Astrocyte of the cerebellum (primary cell): ENCODE data around the gene IQCK.

Experiments
- DNase-seq: peaks from one replicate; pipeline ENCODE4 v3.0.0-alpha.2; 2011; ENCODE audit warnings: low read depth
- H3K4me3 ChIP-seq: 2 replicates; pipeline ENCODE4 v1.5.1; 2011; ENCODE audit warnings: mild to moderate bottlenecking, low read depth, low read length, moderate library complexity
- CTCF ChIP-seq: IDR thresholded peaks from 2 replicates; pipeline ENCODE4 v1.5.1; 2012; ENCODE audit warnings: low read length, low read depth, moderate library complexity, mild to moderate bottlenecking; ENCODE audit errors: missing control alignments
- in situ Hi-C: cut with HindIII; loops from 2 replicates; pipeline ENCODE4 v1.10.0; 2017; ENCODE audit warnings: low sequenced_read_pairs

IQCK gene

GRCh38 chr16:19823322-19823721, 105.3 kb downstream of the IQCK start:
- DNase-seq, result no peak
- in situ Hi-C loops, result no loop called here
- TF ChIP-seq CTCF, result no peak
- H3K4me3 ChIP-seq, result no peak overlapping the region

DNA sequence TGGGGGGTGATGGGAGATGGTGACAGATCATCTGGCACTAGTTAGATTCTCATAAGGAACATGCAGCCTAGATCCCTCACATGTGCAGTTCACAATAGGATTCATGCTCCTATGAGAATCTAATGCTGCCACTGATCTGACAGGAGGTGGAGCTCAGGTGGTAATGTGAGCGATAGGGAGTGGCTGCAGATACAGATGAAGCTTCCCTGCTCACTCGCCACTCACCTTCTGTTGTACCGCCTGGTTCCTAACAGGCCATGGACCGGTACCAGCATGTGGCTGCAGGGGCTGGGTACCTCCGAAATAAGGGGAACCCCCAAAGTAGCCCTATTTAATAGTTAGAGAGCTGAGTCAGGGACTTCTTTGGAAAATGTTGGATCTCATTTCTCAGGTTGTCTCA, 106.1 kb downstream of the IQCK start:
- TF ChIP-seq CTCF, result no peak
- DNase-seq, result no peak
- in situ Hi-C loops, result no loop called here
- H3K4me3 ChIP-seq, result no peak overlapping the region

DNA sequence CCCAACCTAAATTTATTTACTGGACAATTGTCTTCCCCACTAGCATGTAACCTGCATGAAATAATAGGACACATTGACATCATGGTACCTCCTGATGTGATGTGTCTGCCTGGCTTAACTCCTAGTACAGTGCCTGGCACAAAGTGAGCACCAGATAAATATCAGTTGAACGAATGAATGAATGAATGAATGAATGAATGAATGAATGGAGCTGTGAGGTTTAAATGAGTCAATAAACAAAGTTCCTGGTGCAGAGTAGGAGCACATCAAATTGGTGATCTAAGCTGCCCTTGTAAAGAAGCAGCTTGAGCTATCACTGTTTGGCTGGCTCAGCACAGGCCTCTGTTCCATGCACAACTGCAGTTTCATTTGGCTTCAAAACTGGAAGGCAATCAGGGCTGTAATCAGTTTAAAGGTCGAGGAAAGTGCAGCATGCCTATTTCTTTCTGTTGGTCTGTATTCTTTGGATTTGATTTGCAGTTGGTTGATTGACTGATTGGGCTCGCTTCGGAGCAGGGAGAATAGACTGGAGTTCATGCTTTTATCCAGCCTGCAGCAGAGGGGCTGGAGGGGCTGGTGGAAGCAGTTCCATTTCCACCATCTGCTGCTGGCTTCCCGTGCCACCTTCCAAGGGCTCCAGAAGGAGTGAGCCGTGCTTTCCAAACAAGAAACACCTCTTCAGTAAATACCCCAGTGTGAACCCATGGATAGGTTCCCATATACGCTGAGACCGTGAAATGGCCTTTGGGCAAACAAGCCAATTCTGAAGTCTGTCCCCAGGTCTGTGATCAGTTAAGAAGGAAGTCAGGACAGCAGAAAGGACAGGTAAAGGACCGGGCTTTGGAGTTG, 112.0 kb downstream of the IQCK start:
- no peak for DNase-seq
- in situ Hi-C loops, result loop anchor here (5.0 kb wide), 1 partner anchor 88 kb away; no protein-coding TSS in a partner anchor
- H3K4me3 ChIP-seq, result no peak overlapping the region
- no peak for TF ChIP-seq CTCF

DNA sequence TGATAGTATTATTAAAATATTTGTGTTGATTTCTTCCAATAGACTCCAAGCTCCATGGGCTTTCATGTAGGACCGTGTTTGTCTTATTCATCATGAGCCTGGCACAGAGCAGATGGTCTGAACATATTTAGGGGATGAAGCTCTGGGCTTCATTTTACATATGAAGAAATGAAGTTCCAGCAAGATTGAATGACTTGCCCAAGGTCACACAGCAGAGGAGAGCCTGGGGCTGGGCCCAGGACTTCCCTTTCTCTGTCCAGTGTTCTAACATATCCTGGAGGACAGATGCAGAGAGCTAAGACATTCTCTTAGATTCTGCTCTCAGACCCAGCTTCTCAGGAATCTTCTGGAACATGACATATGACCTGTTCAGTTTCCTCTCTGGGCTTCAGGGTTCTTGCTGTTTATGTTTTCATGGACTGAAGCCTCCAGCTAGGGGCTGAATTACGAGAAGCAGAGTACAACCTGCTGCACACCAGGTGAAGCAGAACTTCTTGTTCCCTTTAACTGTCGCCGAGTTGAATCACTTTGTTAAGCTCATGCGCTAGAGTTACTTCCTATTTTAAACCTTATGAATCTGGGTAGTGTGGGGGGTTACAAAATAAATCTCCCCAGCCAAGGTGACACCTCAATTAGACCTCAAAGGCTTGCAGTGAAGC, 113.0 kb downstream of the IQCK start:
- in situ Hi-C loops, result loop anchor here (5.0 kb wide), 1 partner anchor 89 kb away; no protein-coding TSS in a partner anchor
- no peak for DNase-seq
- no peak for TF ChIP-seq CTCF
- no peak overlapping the region for H3K4me3 ChIP-seq

GRCh38 chr16:19831678-19832077, 113.6 kb downstream of the IQCK start:
- in situ Hi-C loops, result loop anchor here (5.0 kb wide), 1 partner anchor 89 kb away; no protein-coding TSS in a partner anchor
- DNase-seq, result peak; percentile 45
- no peak overlapping the region for H3K4me3 ChIP-seq
- no peak for TF ChIP-seq CTCF

- no peak overlapping the region for H3K4me3 ChIP-seq
- DNase-seq, result no peak
- no peak for TF ChIP-seq CTCF
- in situ Hi-C loops, result loop anchor here (5.0 kb wide), 1 partner anchor 91 kb away; no protein-coding TSS in a partner anchor
Measured at GRCh38 chr16:19833176-19833575, 115.1 kb downstream of the IQCK start.
